K562 (cell line): ENCODE data around the gene ALDH7A1. TPM values are rescaled to one million over a fixed set of nuclear protein-coding genes. Genes with fewer than 3 reads are reported as not detected.

Experiments used
- AFF1 ChIP-seq, 2 experiments: fragments of 450-650 bp; IDR thresholded peaks; 2 replicates each; pipeline ENCODE4 v1.6.1; 2018; ENCODE audit warnings: mild to moderate bottlenecking in 2 of 2, low read depth in 1 of 2; ENCODE audit not compliant: partially characterized antibody in 2 of 2
- ATF1 ChIP-seq, 2 experiments: fragments of 450-650 bp in 1 of 2; IDR thresholded peaks; 2 replicates each; pipeline ENCODE4 v1.6.1; 2016; ENCODE audit warnings: missing compliant biosample characterization in 1 of 2, missing genetic modification characterization in 1 of 2
- CHCHD3 ChIP-seq: fragments of 250-450 bp; sonication (Bioruptor Pico); IDR thresholded peaks from 2 replicates; pipeline ENCODE4 v2.1.2; 2022; ENCODE audit warnings: mild to moderate bottlenecking
- ESRRA ChIP-seq: fragments of 450-650 bp; IDR thresholded peaks from 2 replicates; pipeline ENCODE4 v1.6.1; 2014; ENCODE audit warnings: low read depth, mild to moderate bottlenecking, moderate library complexity, borderline replicate concordance
- ETV6 ChIP-seq, 3 experiments: fragments of 150-350 bp in 1 of 3; sonication (generic) in 1 of 3; formaldehyde crosslinking in 1 of 3; IDR thresholded peaks; 2 replicates each; pipeline versions ENCODE4 v1.6.1 to v1.8.0; 2014 to 2022; ENCODE audit warnings: borderline replicate concordance in 2 of 3, low read depth in 2 of 3, antibody characterized with exemption in 1 of 3, low read length in 1 of 3, mild to moderate bottlenecking in 1 of 3, missing genetic modification reagents in 1 of 3
- HDAC1 ChIP-seq, 2 experiments: fragments of 450-650 bp; IDR thresholded peaks; 2 replicates each; pipeline ENCODE4 v1.6.1; 2016 to 2017; ENCODE audit warnings: inconsistent platforms in 1 of 2, mild to moderate bottlenecking in 1 of 2, moderate library complexity in 1 of 2
- LCOR ChIP-seq: sonication (generic); formaldehyde crosslinking; IDR thresholded peaks from 2 replicates; pipeline ENCODE4 v1.8.0; 2022; ENCODE audit warnings: mild to moderate bottlenecking, missing genetic modification reagents
- MAZ ChIP-seq, 2 experiments: fragments of 450-650 bp in 1 of 2; sonication (generic) in 1 of 2; formaldehyde crosslinking; IDR thresholded peaks in 1 of 2; conservative IDR thresholded peaks in 1 of 2; 2 replicates each; pipeline versions ENCODE4 v1.4.0 to v1.5.0; 2020; ENCODE audit warnings: mild to moderate bottlenecking in 1 of 2, missing genetic modification reagents in 1 of 2
- MNT ChIP-seq, 2 experiments: fragments of 450-650 bp; conservative IDR thresholded peaks; 2 replicates each; pipeline ENCODE4 v1.6.1; 2017; ENCODE audit warnings: mild to moderate bottlenecking in 2 of 2, moderate library complexity in 2 of 2
- NFXL1 ChIP-seq: fragments of 450-650 bp; formaldehyde crosslinking; IDR thresholded peaks from 2 replicates; pipeline ENCODE4 v1.4.0; 2021; ENCODE audit warnings: mild to moderate bottlenecking
- PURB ChIP-seq: sonication (generic); formaldehyde crosslinking; IDR thresholded peaks from 2 replicates; pipeline ENCODE4 v1.9.0; 2021; ENCODE audit warnings: low read depth, mild to moderate bottlenecking, missing genetic modification reagents
- SMARCA5 ChIP-seq: fragments of 450-650 bp; IDR thresholded peaks from 2 replicates; pipeline ENCODE4 v1.6.1; 2016
- SMARCE1 ChIP-seq: fragments of 450-650 bp; IDR thresholded peaks from 2 replicates; pipeline ENCODE4 v1.7.1; 2016; ENCODE audit warnings: mild to moderate bottlenecking
- SRSF7 ChIP-seq: fragments of 200-400 bp; formaldehyde crosslinking; optimal IDR thresholded peaks from 2 replicates; pipeline ENCODE3; 2017; ENCODE audit warnings: mild to moderate bottlenecking, low read depth, low read length
- THAP7 ChIP-seq: fragments of 250-450 bp; sonication (Bioruptor Pico); IDR thresholded peaks from 2 replicates; pipeline ENCODE4 v1.5.0; 2021
- USF2 ChIP-seq: sonication (generic); formaldehyde crosslinking; IDR thresholded peaks from 2 replicates; pipeline ENCODE4 v1.5.0; 2020; ENCODE audit warnings: missing genetic modification reagents
- XRCC5 ChIP-seq: fragments of 200-400 bp; formaldehyde crosslinking; IDR thresholded peaks from 2 replicates; pipeline ENCODE4 v1.6.1; 2017; ENCODE audit warnings: low read depth, mild to moderate bottlenecking, low read length
- ZNF282 ChIP-seq: sonication (generic); formaldehyde crosslinking; IDR thresholded peaks from 2 replicates; pipeline ENCODE4 v1.8.1; 2023; ENCODE audit warnings: missing genetic modification reagents
- ZNF311 ChIP-seq: fragments of 250-450 bp; sonication (Bioruptor Pico); IDR thresholded peaks from 2 replicates; pipeline ENCODE4 v1.4.0; 2020; ENCODE audit warnings: mild to moderate bottlenecking, moderate library complexity
- ZNF444 ChIP-seq: fragments of 250-450 bp; sonication (Bioruptor Pico); IDR thresholded peaks from 2 replicates; pipeline ENCODE4 v1.4.0; 2020; ENCODE audit warnings: mild to moderate bottlenecking, moderate library complexity
- ZNF780A ChIP-seq: fragments of 250-450 bp; sonication (Bioruptor Pico); IDR thresholded peaks from 2 replicates; pipeline ENCODE4 v1.5.0; 2021; ENCODE audit warnings: mild to moderate bottlenecking
- polyA plus RNA-seq, 8 experiments: library from polyadenylated mRNA; depleted of rRNA in 4 of 8; stranded (reverse) in 5 of 8; unstranded in 3 of 8; fragments of >200 nt; fragmentation: Nextera tagmentation in 2 of 8; fragmentation: Illumina TruSeq in 1 of 8; extraction: Ambion mirVana in 2 of 8; extraction: Trizol in 1 of 8; gene quantifications; 2 replicates each; pipeline versions ENCODE4 v1.2.1 to v1.2.3, GENCODE V29; 2011 to 2014; ENCODE audit warnings: inconsistent platforms in 1 of 8, missing spikeins in 1 of 8
- total RNA-seq, 7 experiments: library from RNA; depleted of rRNA in 6 of 7; stranded (reverse); fragments of >200 nt in 6 of 7; fragmentation: Illumina TruSeq in 2 of 7; extraction: Trizol in 2 of 7; gene quantifications; 2 replicates each; pipeline versions ENCODE4 v1.2.1 to v1.2.3, GENCODE V29; 2011 to 2021; ENCODE audit warnings: low replicate concordance in 1 of 7

The ALDH7A1 gene
- total and polyA plus RNA-seq, 9 of the 15 experiments (the other 6 are each of a cell fraction or from before 2014, with no cell fraction given) = 0.04 to 0.49 TPM; not detected in 7

GRCh38 chr5:126514558-126515141, 80.4 kb downstream of the ALDH7A1 start (continued):
- TF ChIP-seq ESRRA = peak; percentile 2; the same call in 1 of the 2 replicates
- TF ChIP-seq MNT (conservative IDR thresholded peaks at IDR 0.05) = peak; percentile 26 to 61; a peak in 3 of 4 replicates
- no peak for TF ChIP-seq MAZ (CRISPR knock-in tag; conservative IDR thresholded peaks at IDR 0.05 in 1 of 2, IDR thresholded peaks at IDR 0.05 in 1 of 2)
- TF ChIP-seq THAP7 = no peak
- no peak for TF ChIP-seq CHCHD3 (CRISPR knock-in tag)
- TF ChIP-seq SMARCA5 = peak; percentile 64; the same call in 1 of the 2 replicates
- no peak for TF ChIP-seq ZNF780A
- TF ChIP-seq SMARCE1 = peak; percentile 88
- TF ChIP-seq NFXL1 = no peak
- TF ChIP-seq ZNF444 (CRISPR knock-in tag) = no peak
- TF ChIP-seq HDAC1 (IDR thresholded peaks at IDR 0.05) = peak in 1 of 2 experiments; percentile 38; a peak in 1 of 4 replicates
- TF ChIP-seq AFF1 (IDR thresholded peaks at IDR 0.05; ENCODE audit: low read depth in 1 of 2, partially characterized antibody in 2 of 2) = peak in 1 of 2 experiments; percentile 55
- no peak for TF ChIP-seq ETV6 (IDR thresholded peaks at IDR 0.05; ENCODE audit: borderline replicate concordance in 1 of 2, low read depth in 2 of 2, low read length in 1 of 2)
- no peak for TF ChIP-seq ETV6 (CRISPR knock-in tag; IDR thresholded peaks at IDR 0.05; ENCODE audit: borderline replicate concordance)
- no peak for TF ChIP-seq ZNF282 (CRISPR knock-in tag)
- TF ChIP-seq ZNF311 (CRISPR knock-in tag) = 0 out of 2 replicates have a peak, but pooled peaks have one; percentile 29
- TF ChIP-seq SRSF7 = no peak
- no peak for TF ChIP-seq PURB (CRISPR knock-in tag)
- TF ChIP-seq LCOR (CRISPR knock-in tag) = peak; percentile 57
- no peak for TF ChIP-seq XRCC5
- no peak for TF ChIP-seq ATF1 (CRISPR knock-in tag; IDR thresholded peaks at IDR 0.05)
- peak; percentile 65 for TF ChIP-seq ATF1 (tag; IDR thresholded peaks at IDR 0.05)
- no peak for TF ChIP-seq USF2 (CRISPR knock-in tag)
